ENCODE measurements around the gene SLC9A1. TPM values are rescaled to one million over a fixed set of nuclear protein-coding genes. Genes with fewer than 3 reads are reported as not detected.

Gene SLC9A1
- polyA plus RNA-seq, 1 of the 3 experiments (the other 2 are of a cell fraction), result 11.4 TPM

DNA sequence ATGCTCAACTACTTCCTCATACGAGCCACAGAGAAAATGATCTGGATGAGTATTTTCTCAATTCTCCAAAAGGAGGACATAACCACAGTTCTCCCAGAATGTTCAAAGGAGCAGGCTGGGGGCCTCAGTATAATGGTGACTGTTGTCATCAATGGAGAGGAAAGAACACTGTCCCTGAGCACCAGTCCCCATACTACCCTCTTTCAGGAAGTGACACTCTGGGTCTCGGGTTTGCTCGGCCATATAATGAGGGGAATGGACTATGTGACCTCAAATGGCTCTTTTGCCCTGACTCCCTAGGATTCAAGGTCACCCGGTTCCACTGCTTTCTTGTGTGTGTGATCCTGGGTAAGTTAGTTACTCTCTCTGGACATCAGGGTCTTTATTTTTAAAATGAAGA, 22.8 kb downstream of the SLC9A1 start (continued):
- TF ChIP-seq TAF1 (IDR thresholded peaks at IDR 0.05; ENCODE audit: borderline replicate concordance, low read depth, low read length) (no peak), GABPA (IDR thresholded peaks at IDR 0.05; ENCODE audit: low read depth) (no peak)

DNA sequence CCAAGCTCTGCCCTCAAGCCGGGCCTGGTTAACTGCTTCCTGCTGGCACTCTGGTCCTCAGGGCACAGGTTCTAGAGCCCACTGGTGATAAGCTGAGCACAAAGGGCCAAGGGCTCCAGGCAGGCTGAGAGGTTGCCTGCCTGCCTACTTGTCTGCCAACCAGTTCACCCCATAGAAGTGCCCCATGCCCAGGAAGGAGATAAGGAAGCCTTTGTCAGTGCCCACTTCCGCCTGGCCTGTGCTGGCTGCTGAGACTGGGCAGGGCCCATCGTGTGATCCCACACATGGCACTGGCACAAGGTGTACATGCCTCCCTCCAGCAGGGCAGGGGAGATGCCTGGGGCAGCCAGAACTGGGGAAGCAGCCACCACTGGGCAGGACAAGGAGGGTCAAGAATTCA, 24.1 kb downstream of the SLC9A1 start:
- Histone ChIP-seq H3F3A (replicated peaks; ENCODE audit: insufficient read depth) (no peaks in the 10 kb centered on the region), H3K79me2 (ENCODE audit: insufficient read depth) (0 out of 2 replicates have a peak, but pooled peaks cover 3% of the 10 kb centered on the region), H3K4me2 (no peak overlapping the region), H3K4me1 (ENCODE audit: control insufficient read depth in 1 of 2, insufficient read depth in 2 of 2, low read depth in 1 of 2, low read length in 1 of 2) (peaks cover 0 to 4% of the 10 kb centered on the region in 2 experiments; a peak in 1 of 4 replicates), H4K20me1 (ENCODE audit: insufficient read depth) (no peaks in the 10 kb centered on the region), H3K9me3 (no peaks in the 10 kb centered on the region), H3K27me3 (ENCODE audit: insufficient read depth) (no peaks in the 10 kb centered on the region), H3K9me2 (no peaks in the 10 kb centered on the region), H3K9ac (no peak overlapping the region), H3K36me3 (replicated peaks in 1 of 2; ENCODE audit: control insufficient read depth in 1 of 2, insufficient read depth in 2 of 2, low read length in 1 of 2) (no peaks in the 10 kb centered on the region), H3K4me3 (ENCODE audit: low read depth in 2 of 2, low read length in 1 of 2) (no peak overlapping the region), H2AFZ (ENCODE audit: low read depth) (no peak overlapping the region), H3K27ac (ENCODE audit: low read depth in 2 of 2, low read length in 1 of 2) (no peak overlapping the region)
- TF ChIP-seq FOSL2 (IDR thresholded peaks at IDR 0.05; ENCODE audit: borderline replicate concordance, low read depth) (no peak), RFX5 (IDR thresholded peaks at IDR 0.05; ENCODE audit: low read length) (no peak), FOXM1 (IDR thresholded peaks at IDR 0.05; ENCODE audit: low read depth) (no peak), FOXJ3 (CRISPR knock-in tag; IDR thresholded peaks at IDR 0.05) (no peak), USF1 (IDR thresholded peaks at IDR 0.05; ENCODE audit: borderline replicate concordance, low read depth) (no peak), TEAD4 (IDR thresholded peaks at IDR 0.05; ENCODE audit: borderline replicate concordance, insufficient read depth) (no peak), YY1 (IDR thresholded peaks at IDR 0.05; ENCODE audit: low read depth) (no peak)
- ChIA-PET CTCF (interaction anchor here (1.0 to 1.8 kb wide), 5 partner anchors 24 to 86 kb away, joined by 3 to 7 read pairs (median 4); partner anchors contain the start of gene SLC9A1), POLR2A (interaction anchor here (0.8 to 1.7 kb wide), 2 partner anchors 24 to 429 kb away, joined by 3 to 5 read pairs; partner anchors contain the start of gene SLC9A1)
- no CpG with 5 or more reads among the region's 3 CpGs for WGBS (ENCODE audit: low lambda C conversion rate)
- DNase-seq, result no peak

- CTCF ChIA-PET, result interaction anchor here (1.0 to 1.8 kb wide), 5 partner anchors 12 to 156 kb away, joined by 3 to 7 read pairs (median 5); no protein-coding TSS in a partner anchor
- Histone ChIP-seq H3K36me3 (replicated peaks in 1 of 2; ENCODE audit: control insufficient read depth in 1 of 2, insufficient read depth in 2 of 2, low read length in 1 of 2) (no peaks in the 10 kb centered on the region), H3K9me2 (no peaks in the 10 kb centered on the region), H3K4me1 (ENCODE audit: control insufficient read depth in 1 of 2, insufficient read depth in 2 of 2, low read depth in 1 of 2, low read length in 1 of 2) (peaks cover 0 to 4% of the 10 kb centered on the region in 2 experiments; a peak in 1 of 4 replicates), H3F3A (replicated peaks; ENCODE audit: insufficient read depth) (no peaks in the 10 kb centered on the region), H3K9ac (no peak overlapping the region), H3K4me2 (no peak overlapping the region), H2AFZ (ENCODE audit: low read depth) (no peak overlapping the region), H3K79me2 (ENCODE audit: insufficient read depth) (peaks cover 3% of the 10 kb centered on the region; the same call in 1 of the 2 replicates), H3K27ac (ENCODE audit: low read depth in 2 of 2, low read length in 1 of 2) (no peak overlapping the region), H4K20me1 (ENCODE audit: insufficient read depth) (no peaks in the 10 kb centered on the region), H3K9me3 (no peaks in the 10 kb centered on the region), H3K27me3 (ENCODE audit: insufficient read depth) (no peaks in the 10 kb centered on the region), H3K4me3 (ENCODE audit: low read depth in 2 of 2, low read length in 1 of 2) (no peak overlapping the region)
- WGBS (ENCODE audit: low lambda C conversion rate), result 97% methylated on average over 3 of the region's 3 CpGs
- DNase-seq, result no peak
- TF ChIP-seq GATA2 (CRISPR knock-in tag; IDR thresholded peaks at IDR 0.05), result no peak
- no peak for TF ChIP-seq MXI1 (IDR thresholded peaks at IDR 0.05; ENCODE audit: low read depth, low read length)
- no peak for TF ChIP-seq CTCF (IDR thresholded peaks at IDR 0.05)
- TF ChIP-seq, protein P1, sequence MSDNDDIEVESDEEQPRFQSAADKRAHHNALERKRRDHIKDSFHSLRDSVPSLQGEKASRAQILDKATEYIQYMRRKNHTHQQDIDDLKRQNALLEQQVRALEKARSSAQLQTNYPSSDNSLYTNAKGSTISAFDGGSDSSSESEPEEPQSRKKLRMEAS (IDR thresholded peaks at IDR 0.05; ENCODE audit: low read depth), result no peak
- no peak for TF ChIP-seq USF2 (IDR thresholded peaks at IDR 0.05; ENCODE audit: borderline replicate concordance, low read depth, low read length)
- TF ChIP-seq NRF1 (IDR thresholded peaks at IDR 0.05; ENCODE audit: low read depth, low read length), result no peak
- no peak for TF ChIP-seq RXRA (IDR thresholded peaks at IDR 0.05; ENCODE audit: borderline replicate concordance, low read depth)
- no peak for TF ChIP-seq NFIC (IDR thresholded peaks at IDR 0.05; ENCODE audit: borderline replicate concordance)
- TF ChIP-seq YY1 (IDR thresholded peaks at IDR 0.05; ENCODE audit: low read depth), result no peak
- no peak for TF ChIP-seq TAF1 (IDR thresholded peaks at IDR 0.05; ENCODE audit: borderline replicate concordance, low read depth, low read length)
- TF ChIP-seq RAD21 (IDR thresholded peaks at IDR 0.05; ENCODE audit: low read length), result no peak
- POLR2A ChIA-PET, result no interaction called here
Measured at GRCh38 chr1:27129225-27129624, 25.7 kb downstream of the SLC9A1 start.
